Right lobe of liver (tissue), 4 donors: ENCODE measurements around the gene BFSP1.

Experiments
- CTCF ChIP-seq, 4 donors: fragments of 200-600 bp in 3 of 4; fragments of 450-650 bp in 1 of 4; IDR thresholded peaks; one replicate each; pipeline versions ENCODE4 v1.5.1 to v1.8.0; 2016 to 2022; ENCODE audit warnings: antibody characterized with exemption in 4 of 4, mild to moderate bottlenecking in 2 of 4
- POLR2A ChIP-seq: fragments of 450-650 bp; IDR thresholded peaks from one replicate; pipeline ENCODE4 v1.6.1; 2017; ENCODE audit warnings: antibody characterized with exemption, mild to moderate bottlenecking
- donor health status: DM: no; HTN: no; CAD: no.
- donor health status: DM: no; HTN: no; CAD: no.
- donor health status: DM: no; HTN: yes; CAD: no.

GRCh38 chr20:17500826-17501225 lies 30.4 kb downstream of the BFSP1 start:
- no peak for TF ChIP-seq CTCF (IDR thresholded peaks at IDR 0.05)
- TF ChIP-seq POLR2A = no peak
